MM.1S (cell line): ENCODE data around the gene LYPD1.

ENCODE experiments used
- DNase-seq: peaks from one replicate; pipeline ENCODE4 v3.0.0-alpha.2; 2015
- H2AFZ ChIP-seq: fragments of 300-600 bp; sonication (generic); 2 replicates; pipeline ENCODE4 v1.6.0; 2016; ENCODE audit warnings: antibody characterized with exemption, low read length
- H3F3A ChIP-seq: fragments of 300-600 bp; sonication (generic); 2 replicates; pipeline ENCODE4 v1.6.1; 2016; ENCODE audit warnings: mild to moderate bottlenecking, antibody characterized with exemption, low read length, moderate library complexity, mixed read lengths; ENCODE audit not compliant: insufficient read depth
- H3K27ac ChIP-seq: fragments of 300-600 bp; sonication (generic); 2 replicates; pipeline ENCODE4 v1.5.1; 2016; ENCODE audit warnings: mild to moderate bottlenecking, low read length
- H3K27me3 ChIP-seq: fragments of 300-600 bp; sonication (generic); replicated peaks from 2 replicates; pipeline ENCODE4 v1.6.0; 2016; ENCODE audit warnings: low read length; ENCODE audit not compliant: insufficient read depth
- H3K36me3 ChIP-seq: fragments of 300-600 bp; sonication (generic); replicated peaks from 2 replicates; pipeline ENCODE4 v1.6.1; 2016; ENCODE audit warnings: mild to moderate bottlenecking, low read length, mixed read lengths; ENCODE audit not compliant: insufficient read depth
- H3K4me1 ChIP-seq: fragments of 300-600 bp; sonication (generic); 2 replicates; pipeline ENCODE4 v1.6.1; 2016; ENCODE audit warnings: low read length, mixed read lengths
- H3K4me2 ChIP-seq: fragments of 300-600 bp; sonication (generic); 2 replicates; pipeline ENCODE4 v1.6.0; 2016; ENCODE audit warnings: low read depth, low read length
- H3K4me3 ChIP-seq: fragments of 300-600 bp; sonication (generic); 2 replicates; pipeline ENCODE4 v1.5.1; 2016; ENCODE audit warnings: low read length, mixed read lengths
- H3K79me2 ChIP-seq: fragments of 300-600 bp; sonication (generic); 2 replicates; pipeline ENCODE4 v1.6.1; 2016; ENCODE audit warnings: mixed run types, low read length, mixed read lengths
- H3K9ac ChIP-seq: fragments of 300-600 bp; sonication (generic); 2 replicates; pipeline ENCODE4 v1.6.1; 2016; ENCODE audit warnings: low read length, mixed read lengths
- H3K9me2 ChIP-seq: fragments of 300-600 bp; sonication (generic); replicated peaks from 2 replicates; pipeline ENCODE4 v1.6.1; 2016; ENCODE audit warnings: mild to moderate bottlenecking, low read length, mixed read lengths; ENCODE audit not compliant: insufficient read depth
- H3K9me3 ChIP-seq: fragments of 300-600 bp; sonication (generic); replicated peaks from 2 replicates; pipeline ENCODE4 v1.6.1; 2016; ENCODE audit warnings: mild to moderate bottlenecking, low read length, mixed read lengths; ENCODE audit not compliant: insufficient read depth
- H4K20me1 ChIP-seq: fragments of 300-600 bp; sonication (generic); 2 replicates; pipeline ENCODE4 v1.6.1; 2016; ENCODE audit warnings: mild to moderate bottlenecking, low read length, moderate library complexity, mixed read lengths; ENCODE audit not compliant: insufficient read depth
- EZH2 ChIP-seq: fragments of 300-600 bp; sonication (generic); optimal IDR thresholded peaks from 2 replicates; pipeline ENCODE3; 2017; ENCODE audit warnings: low read depth, mild to moderate bottlenecking, antibody characterized with exemption, low read length, mixed read lengths
- EZH2phosphoT487 ChIP-seq: fragments of 300-600 bp; sonication (generic); IDR thresholded peaks from 2 replicates; pipeline ENCODE4 v1.6.1; 2018; ENCODE audit warnings: antibody characterized with exemption, low read length
- TF ChIP-seq, protein P1 (sequence below): fragments of 300-600 bp; sonication (generic); IDR thresholded peaks from 2 replicates; pipeline ENCODE4 v1.5.1; 2016; ENCODE audit warnings: antibody characterized with exemption, low read length, mixed read lengths

Gene LYPD1

DNA sequence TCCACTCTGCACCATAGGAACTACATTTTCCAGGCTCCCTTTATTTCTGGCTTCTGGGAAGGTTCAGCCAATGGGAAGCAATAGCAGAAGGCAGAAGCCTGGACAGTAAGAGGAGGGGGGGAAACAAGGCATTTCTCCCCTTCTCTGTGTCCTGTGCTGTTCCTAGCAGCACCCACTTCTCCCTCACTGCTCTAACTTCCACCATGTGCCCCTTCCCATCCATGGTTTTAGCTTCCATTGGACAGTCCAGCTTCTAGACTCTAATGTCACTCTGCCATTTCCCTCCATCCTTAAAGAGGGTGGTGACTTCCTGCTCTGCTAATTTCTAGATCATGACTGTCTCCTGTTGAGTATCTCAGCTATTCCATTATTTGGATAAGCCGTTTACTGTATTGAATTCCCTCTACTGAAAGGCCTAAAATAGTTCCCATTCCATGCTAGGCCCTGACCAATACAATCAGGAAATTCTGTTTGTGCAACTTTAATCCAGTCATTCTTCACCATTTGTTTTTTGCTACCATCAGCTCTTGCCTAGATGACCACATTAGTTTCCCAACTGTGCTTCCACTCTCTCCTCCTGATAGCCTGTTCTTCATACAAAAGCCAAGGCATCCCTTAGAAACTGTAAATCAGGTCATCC lies 20.8 kb upstream of the LYPD1 start:
- no peak overlapping the region for H3K4me2 ChIP-seq
- no peaks in the 10 kb centered on the region for H3K9me2 ChIP-seq
- H3K27me3 ChIP-seq = no peaks in the 10 kb centered on the region
- no peaks in the 10 kb centered on the region for H4K20me1 ChIP-seq
- H3K4me3 ChIP-seq = no peak overlapping the region
- H3K79me2 ChIP-seq = no peaks in the 10 kb centered on the region
- H3K36me3 ChIP-seq = no peaks in the 10 kb centered on the region
- H2AFZ ChIP-seq = no peak overlapping the region
- no peak for TF ChIP-seq EZH2
- TF ChIP-seq EZH2phosphoT487 = no peak
- TF ChIP-seq, protein P1, sequence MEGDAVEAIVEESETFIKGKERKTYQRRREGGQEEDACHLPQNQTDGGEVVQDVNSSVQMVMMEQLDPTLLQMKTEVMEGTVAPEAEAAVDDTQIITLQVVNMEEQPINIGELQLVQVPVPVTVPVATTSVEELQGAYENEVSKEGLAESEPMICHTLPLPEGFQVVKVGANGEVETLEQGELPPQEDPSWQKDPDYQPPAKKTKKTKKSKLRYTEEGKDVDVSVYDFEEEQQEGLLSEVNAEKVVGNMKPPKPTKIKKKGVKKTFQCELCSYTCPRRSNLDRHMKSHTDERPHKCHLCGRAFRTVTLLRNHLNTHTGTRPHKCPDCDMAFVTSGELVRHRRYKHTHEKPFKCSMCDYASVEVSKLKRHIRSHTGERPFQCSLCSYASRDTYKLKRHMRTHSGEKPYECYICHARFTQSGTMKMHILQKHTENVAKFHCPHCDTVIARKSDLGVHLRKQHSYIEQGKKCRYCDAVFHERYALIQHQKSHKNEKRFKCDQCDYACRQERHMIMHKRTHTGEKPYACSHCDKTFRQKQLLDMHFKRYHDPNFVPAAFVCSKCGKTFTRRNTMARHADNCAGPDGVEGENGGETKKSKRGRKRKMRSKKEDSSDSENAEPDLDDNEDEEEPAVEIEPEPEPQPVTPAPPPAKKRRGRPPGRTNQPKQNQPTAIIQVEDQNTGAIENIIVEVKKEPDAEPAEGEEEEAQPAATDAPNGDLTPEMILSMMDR = no peak
- H3K27ac ChIP-seq = no peak overlapping the region
- H3K4me1 ChIP-seq = no peaks in the 10 kb centered on the region
- no peak for DNase-seq
- H3F3A ChIP-seq = no peaks in the 10 kb centered on the region
- H3K9ac ChIP-seq = no peak overlapping the region
- H3K9me3 ChIP-seq = no peaks in the 10 kb centered on the region

DNA sequence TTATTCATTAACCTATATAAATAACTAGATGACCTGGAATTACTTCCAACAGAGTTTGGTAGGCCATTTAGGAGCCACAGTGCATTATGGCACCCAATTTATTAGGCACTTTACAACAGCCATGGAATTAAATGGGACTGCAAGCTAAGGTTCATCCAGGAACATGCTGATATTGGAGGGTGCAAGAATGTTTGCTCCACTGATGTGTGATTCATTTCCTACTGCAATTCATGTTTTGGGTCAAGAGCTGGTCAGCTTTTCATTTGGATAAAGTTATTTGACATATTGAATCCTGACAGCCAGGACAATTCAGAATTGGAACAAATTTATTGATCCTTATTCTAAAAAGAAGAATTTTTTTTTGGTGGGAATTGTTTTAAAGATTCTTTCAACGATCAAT lies 11.8 kb upstream of the LYPD1 start:
- no peak for DNase-seq
- Histone ChIP-seq H3K4me1 (no peaks in the 10 kb centered on the region), H3K9ac (no peak overlapping the region), H3K9me2 (no peaks in the 10 kb centered on the region), H3K27me3 (no peaks in the 10 kb centered on the region), H3K4me2 (no peak overlapping the region), H3K4me3 (no peak overlapping the region), H3K9me3 (no peaks in the 10 kb centered on the region), H3K36me3 (no peaks in the 10 kb centered on the region), H3K79me2 (no peaks in the 10 kb centered on the region), H4K20me1 (no peaks in the 10 kb centered on the region), H3K27ac (no peak overlapping the region), H2AFZ (no peak overlapping the region), H3F3A (no peaks in the 10 kb centered on the region)
- no peak for TF ChIP-seq EZH2
- TF ChIP-seq, protein P1 = no peak
- no peak for TF ChIP-seq EZH2phosphoT487

GRCh38 chr2:132680544-132680943 lies 10.5 kb upstream of the LYPD1 start:
- Histone ChIP-seq H4K20me1 (no peaks in the 10 kb centered on the region), H3F3A (no peaks in the 10 kb centered on the region), H2AFZ (no peak overlapping the region), H3K4me3 (no peak overlapping the region), H3K36me3 (no peaks in the 10 kb centered on the region), H3K9me3 (no peaks in the 10 kb centered on the region), H3K79me2 (no peaks in the 10 kb centered on the region), H3K9me2 (no peaks in the 10 kb centered on the region), H3K4me2 (no peak overlapping the region), H3K27ac (no peak overlapping the region), H3K4me1 (no peaks in the 10 kb centered on the region), H3K27me3 (no peaks in the 10 kb centered on the region), H3K9ac (no peak overlapping the region)
- DNase-seq = no peak
- no peak for TF ChIP-seq EZH2
- TF ChIP-seq EZH2phosphoT487 = no peak
- TF ChIP-seq, protein P1 = no peak
